ENCODE results near the gene AZIN2. TPM values are rescaled to one million over a fixed set of nuclear protein-coding genes. Genes with fewer than 3 reads are reported as not detected.
"Not testable (repeated sequence)": the region's sequence is repeated elsewhere in the genome, so short reads cannot be mapped to it uniquely, and the experiment has no call there.

The AZIN2 gene
- total RNA-seq, 1 experiment from 2014 or later, result 2.8 TPM

- peak; percentile 100 for DNase-seq (ENCODE audit: low read depth)
These were observed 46.3 kb downstream of the AZIN2 start for GRCh38 chr1:33127001-33127823.

DNA sequence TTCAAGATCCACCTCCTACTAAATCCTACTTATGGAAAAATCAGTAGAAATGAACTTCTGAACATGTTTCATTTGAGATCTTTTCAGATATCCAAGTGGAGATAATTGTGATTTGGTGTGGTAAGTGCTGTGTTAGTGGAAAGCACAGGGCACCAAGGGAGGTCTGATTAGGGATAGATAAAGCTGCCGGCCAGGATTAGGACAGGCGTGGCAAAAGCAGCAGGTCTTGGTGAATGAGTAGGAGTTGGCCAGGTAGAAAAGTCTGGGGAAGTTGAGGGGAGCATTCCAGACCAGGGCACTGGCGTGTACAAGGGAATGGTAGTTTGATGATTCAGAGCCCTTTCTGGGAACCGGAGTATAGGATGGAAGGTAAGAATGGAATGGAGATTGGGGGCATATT lies 47.8 kb downstream of the AZIN2 start:
- DNase-seq (ENCODE audit: low read depth), result no peak

DNA sequence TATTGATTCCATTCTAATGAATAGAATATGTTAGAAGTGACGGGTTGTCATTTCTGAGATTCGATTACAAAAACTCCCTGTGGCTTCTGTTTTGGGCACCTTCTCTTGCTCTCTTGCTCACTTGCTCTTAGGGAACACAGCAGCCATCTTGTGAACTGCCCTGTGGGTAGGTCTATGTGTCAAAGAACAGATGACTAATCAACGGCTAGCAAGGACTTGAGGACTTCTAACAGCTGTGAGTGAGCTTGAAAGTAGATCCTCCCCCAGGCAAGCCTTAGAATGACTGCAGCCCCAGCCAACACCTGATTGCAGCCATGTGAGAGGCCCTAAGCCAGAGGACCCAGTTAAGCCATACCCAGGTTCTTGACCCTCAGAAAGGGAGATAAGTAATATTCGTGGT lies 49.3 kb downstream of the AZIN2 start:
- DNase-seq (ENCODE audit: low read depth), result peak; percentile 76

GRCh38 chr1:33131191-33131590 lies 50.2 kb downstream of the AZIN2 start:
- DNase-seq (ENCODE audit: low read depth), result no peak

- DNase-seq (ENCODE audit: low read depth), result no peak
These were observed 51.6 kb downstream of the AZIN2 start for GRCh38 chr1:33132549-33132948.

DNA sequence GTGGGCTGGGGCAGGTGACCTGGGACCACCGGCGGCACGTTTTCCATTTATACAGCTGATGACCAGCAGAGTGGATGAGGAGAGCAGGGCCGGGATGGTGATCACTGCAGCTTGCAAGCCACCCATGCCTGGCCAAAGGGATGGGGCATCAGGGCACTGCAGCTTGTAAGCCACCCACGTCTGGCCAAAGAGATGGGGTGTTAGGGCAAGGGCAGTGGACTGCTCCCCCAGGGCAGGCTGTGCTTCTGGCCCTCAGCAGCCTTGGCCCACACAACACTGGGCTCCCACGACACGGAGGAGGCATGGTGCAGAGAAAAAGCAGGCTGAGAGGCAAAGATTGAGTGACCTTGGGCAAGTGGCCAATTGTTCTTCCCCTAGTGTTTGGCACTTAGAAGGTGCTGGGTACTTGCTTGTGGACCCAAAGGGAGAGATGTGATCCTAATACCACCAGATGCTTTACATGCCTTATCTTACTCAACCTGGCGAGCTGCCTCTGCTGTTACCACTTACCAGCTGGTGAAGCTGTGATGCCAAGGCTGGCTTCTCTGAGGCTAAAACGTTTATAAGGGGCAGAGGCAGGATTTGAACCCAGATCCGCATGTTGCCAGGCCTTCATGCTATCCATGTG lies 52.6 kb downstream of the AZIN2 start:
- no peak for DNase-seq (ENCODE audit: low read depth)

DNA sequence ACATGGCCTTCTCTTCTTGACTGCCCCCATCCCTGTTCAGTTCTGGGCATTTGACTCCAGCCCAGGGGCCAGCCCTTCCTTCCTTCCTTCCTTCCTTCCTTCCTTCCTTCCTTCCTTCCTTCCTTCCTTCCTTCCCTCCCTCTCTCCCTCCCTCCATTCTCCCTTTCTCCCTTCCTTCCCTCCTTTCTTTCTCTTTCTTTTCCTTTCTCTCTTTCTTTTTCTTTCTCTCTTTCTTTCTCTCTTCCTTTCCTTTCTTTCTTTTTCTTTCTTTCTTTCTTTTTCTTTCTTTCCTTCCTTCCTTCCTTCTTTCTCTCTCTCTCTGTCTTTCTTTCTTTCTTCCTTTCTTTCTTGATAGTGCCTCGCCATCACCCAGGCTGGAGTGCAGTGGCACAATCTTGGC lies 55.1 kb downstream of the AZIN2 start:
- not testable (repeated sequence) for DNase-seq (ENCODE audit: low read depth)

DNA sequence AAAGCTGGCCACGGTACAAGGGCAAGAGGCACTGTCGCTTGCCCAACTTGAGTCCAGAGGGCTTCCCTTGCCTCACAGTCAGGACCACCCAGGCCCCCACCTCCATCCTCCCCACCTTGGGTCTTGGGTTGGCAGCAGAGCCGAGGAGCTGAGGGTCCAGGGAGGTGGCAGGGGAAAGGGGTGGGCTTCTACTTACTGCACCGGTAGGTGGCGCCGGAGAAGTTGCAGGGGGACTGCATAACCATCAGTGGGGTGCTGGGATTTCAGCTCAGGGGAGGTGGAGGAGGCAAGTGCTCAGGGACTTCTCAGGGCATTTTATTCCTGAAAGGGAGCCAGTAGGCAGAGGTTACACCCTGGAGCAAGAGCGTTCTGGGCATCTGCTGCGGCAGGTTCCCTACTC lies 56.8 kb downstream of the AZIN2 start:
- no peak for DNase-seq (ENCODE audit: low read depth)

DNA sequence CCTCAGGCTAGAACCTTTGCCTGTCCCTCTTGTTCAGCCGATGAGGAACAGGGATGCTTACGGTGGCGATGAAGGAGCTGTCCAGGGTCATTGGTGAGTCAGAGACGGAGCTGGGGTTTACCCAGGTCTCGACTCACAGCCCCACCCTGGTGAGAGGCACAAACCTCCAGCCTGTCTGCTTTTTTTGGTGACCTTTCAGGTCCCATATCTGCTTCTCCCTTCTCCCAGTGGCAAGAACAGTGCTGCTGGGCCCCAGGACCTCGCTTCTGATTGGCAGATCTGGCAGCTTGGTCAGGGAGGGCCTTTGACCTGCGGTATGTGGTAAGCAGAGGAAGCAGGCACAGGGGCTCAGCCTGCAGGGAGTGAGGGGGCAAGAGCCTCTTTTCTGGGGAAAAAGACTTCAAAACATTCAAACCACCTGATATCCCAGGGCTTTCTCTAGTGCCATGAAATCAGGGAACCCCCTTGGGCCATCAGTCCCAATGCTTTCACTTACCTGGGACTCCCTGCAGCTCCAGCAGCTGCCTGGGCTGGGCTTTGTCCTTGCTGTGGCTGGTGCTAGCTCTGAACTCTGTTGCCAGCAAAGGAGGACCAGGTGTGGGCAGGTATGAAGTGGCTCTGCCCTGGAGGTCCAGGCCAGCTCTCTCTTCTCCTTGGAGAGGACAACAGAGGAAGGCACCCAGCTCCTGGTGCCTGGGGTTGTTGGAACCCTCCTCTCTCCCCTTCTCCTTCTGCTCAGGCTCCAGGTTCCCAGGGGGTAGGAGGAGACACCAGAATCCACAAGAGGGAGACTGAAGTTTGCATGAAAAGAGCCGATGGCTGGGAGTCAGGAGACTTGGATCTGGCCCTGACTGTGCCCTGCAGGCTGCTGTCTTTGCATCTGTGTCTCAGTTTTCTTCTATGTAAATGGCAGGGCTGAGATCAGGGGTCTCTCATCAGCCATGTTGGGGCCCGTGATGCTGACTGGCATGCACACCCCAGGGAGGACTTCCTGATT lies 59.5 kb downstream of the AZIN2 start:
- DNase-seq (ENCODE audit: low read depth), result peak; percentile 47

- DNase-seq (ENCODE audit: low read depth), result no peak
These were observed 60.3 kb downstream of the AZIN2 start for GRCh38 chr1:33141216-33141615.

GRCh38 chr1:33141781-33142180 lies 60.8 kb downstream of the AZIN2 start:
- no peak for DNase-seq (ENCODE audit: low read depth)

DNA sequence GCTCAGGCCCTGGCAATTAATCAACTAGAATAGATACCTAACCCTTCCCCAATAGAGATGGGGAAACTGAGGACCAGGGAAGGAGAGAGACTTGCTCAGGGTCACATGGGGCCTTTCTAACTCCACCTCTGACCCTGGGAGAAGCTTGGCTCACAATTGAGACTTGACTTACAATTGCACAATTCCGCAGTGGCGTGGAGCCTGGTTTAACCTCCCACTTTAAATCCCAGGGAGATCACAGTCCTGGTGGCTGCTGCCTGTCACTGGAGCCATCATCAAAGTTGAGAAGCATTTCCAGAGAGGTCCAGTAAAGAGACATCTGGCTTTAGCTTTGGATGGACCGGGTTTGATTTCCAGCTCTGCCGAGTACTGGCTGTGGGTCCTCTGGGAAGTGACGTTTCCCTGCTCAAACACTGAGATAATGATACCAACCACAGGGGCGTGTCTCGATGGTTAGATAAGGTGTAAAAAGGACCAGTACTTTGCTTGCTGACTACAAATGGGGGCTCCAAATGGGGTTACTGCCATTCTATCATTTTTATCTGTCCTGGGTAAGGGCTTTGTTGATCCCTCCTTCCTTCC lies 61.6 kb downstream of the AZIN2 start:
- no peak for DNase-seq (ENCODE audit: low read depth)

GRCh38 chr1:33143176-33143575 lies 62.2 kb downstream of the AZIN2 start:
- DNase-seq (ENCODE audit: low read depth), result peak; percentile 27

- peak; percentile 69 for DNase-seq (ENCODE audit: low read depth)
These were observed 62.7 kb downstream of the AZIN2 start for GRCh38 chr1:33143698-33144097.

- no peak for DNase-seq (ENCODE audit: low read depth)
These were observed 65.0 kb downstream of the AZIN2 start for GRCh38 chr1:33146003-33146402.

- DNase-seq (ENCODE audit: low read depth), result no peak
These were observed 66.5 kb downstream of the AZIN2 start for GRCh38 chr1:33147275-33147996.

DNA sequence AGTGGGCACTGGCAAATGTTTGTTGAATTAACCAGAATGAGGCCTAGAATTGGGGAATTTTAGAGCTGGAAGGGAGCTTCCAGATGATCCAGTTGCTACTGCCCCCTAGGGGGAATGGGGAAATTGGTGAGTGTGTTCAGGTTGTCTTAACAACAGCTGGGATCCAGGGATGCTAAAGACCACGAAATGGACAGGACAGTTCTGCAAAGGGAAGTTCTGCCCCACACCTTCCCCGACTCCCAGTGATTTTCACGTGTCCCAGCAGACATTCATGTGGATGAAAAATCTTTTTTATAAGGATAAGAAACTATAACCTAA lies 67.0 kb downstream of the AZIN2 start:
- DNase-seq (ENCODE audit: low read depth), result peak; percentile 47

DNA sequence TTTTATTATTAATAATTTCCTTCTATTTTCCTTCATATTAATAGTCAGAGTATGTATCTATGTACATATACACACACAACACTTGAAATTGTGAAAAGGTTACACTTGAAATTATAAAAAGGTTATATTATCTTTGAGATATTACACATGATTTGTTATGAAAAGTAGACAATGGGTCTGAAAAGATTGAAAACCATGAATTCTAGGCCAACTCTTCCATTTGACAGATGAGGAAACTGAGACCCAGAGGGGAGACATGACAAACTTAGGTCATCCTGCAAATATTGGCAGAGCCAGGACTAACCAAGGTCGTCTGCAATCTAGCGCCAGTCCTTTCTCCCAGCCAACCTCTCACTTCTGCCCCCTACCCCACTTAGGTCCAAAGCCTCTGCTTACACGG lies 67.7 kb downstream of the AZIN2 start:
- no peak for DNase-seq (ENCODE audit: low read depth)

DNA sequence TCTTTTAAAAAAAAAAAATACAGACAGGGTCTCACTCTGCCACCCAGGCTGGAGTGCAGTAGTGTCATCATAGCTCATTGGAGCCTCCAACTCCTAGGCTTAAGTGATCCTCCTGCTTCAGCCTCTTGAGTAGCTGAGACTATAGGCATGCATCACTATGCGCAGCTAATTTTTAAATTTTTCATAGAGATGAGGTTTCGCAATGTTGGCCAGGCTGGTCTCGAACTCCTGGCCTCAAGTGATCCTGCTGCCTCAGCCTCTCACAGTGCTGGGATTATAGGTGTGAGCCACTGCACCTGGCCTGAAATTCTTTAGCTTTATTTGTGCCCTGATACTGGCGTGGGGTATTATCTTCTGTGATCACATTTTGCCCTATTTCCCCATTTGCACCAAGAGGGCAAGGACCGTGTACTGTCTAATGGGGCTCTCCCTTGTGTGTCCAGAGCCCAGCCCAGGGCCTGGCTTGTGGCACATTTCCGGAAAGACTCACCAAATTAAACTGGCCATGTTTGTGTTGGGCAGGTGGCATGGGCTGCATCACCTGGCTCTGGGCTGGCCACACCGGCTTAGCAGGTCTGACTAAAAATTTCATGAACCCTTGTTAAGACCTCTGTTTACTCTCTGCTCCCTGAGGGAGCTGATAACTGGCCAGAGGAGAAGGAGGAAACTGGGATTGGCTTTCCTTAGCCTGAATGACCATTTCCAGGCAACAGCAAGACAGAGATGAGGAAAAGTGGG lies 68.7 kb downstream of the AZIN2 start:
- DNase-seq (ENCODE audit: low read depth), result no peak

GRCh38 chr1:33150522-33150921 lies 69.6 kb downstream of the AZIN2 start:
- DNase-seq (ENCODE audit: low read depth), result no peak

DNA sequence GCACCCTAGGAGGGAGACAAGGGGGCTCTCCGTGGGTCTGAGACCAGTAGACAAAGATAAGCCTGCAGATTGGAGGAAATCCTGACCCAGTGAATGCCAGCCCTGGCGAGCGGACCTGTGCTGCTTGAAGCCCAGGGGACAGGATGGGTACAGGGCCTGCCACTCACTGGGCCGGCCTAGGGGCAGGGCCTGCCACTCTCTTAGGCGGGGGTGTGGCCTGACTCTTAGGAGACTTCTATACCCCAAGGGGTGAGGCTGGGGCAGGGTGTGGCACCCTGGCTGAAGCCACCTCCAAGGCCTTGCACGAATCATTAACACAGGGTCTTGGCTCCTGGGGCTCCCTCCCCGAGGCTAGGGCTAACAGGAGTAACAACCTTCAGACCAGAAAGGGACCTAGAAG lies 70.2 kb downstream of the AZIN2 start:
- DNase-seq (ENCODE audit: low read depth), result no peak

Data from M059J (cell line).